Activated T-helper 17 cell treated with anti-CD3 and anti-CD28 coated beads, Interleukin-2, amount 50 U/mL, for 72 hours (primary cell): ENCODE data around the gene MAGI1. TPM values are rescaled to one million over a fixed set of nuclear protein-coding genes. Genes with fewer than 3 reads are reported as not detected.

Experiments
- ATAC-seq: fragments of 150-1000 bp; cut with Tn5 transposase; replicated peaks from 2 replicates; pipeline ENCODE4 v1.10.0; 2021; ENCODE audit warnings: mild to moderate bottlenecking, moderate library complexity
- H3K27ac Mint-ChIP-seq: one replicate; pipeline ENCODE4 v1.8.0; 2022; ENCODE audit warnings: mixed read lengths
- H3K27me3 Mint-ChIP-seq: one replicate; pipeline ENCODE4 v1.8.0; 2022; ENCODE audit warnings: mixed read lengths
- H3K36me3 Mint-ChIP-seq: one replicate; pipeline ENCODE4 v1.8.0; 2022; ENCODE audit warnings: low read depth, mild to moderate bottlenecking, mixed read lengths
- H3K4me1 Mint-ChIP-seq: one replicate; pipeline ENCODE4 v1.8.0; 2022; ENCODE audit warnings: mixed read lengths
- H3K4me3 Mint-ChIP-seq: one replicate; pipeline ENCODE4 v1.8.0; 2022; ENCODE audit warnings: mild to moderate bottlenecking, mixed read lengths
- H3K9me3 Mint-ChIP-seq: one replicate; pipeline ENCODE4 v1.8.0; 2022; ENCODE audit warnings: mixed read lengths
- total RNA-seq, 2 donors: library from RNA; stranded (reverse); gene quantifications; one replicate each; pipeline ENCODE4 v1.2.3, GENCODE V29; 2022

Gene MAGI1
- total RNA-seq, 2 donors from 2014 or later, result 0.06 TPM; not detected in 1

GRCh38 chr3:65485826-65486469, 552.8 kb downstream of the MAGI1 start:
- no peaks in the 10 kb centered on the region for H3K36me3 Mint-ChIP-seq
- H3K27ac Mint-ChIP-seq, result no peak overlapping the region
- no peak overlapping the region for H3K4me3 Mint-ChIP-seq
- H3K27me3 Mint-ChIP-seq, result no peaks in the 10 kb centered on the region
- H3K9me3 Mint-ChIP-seq, result peaks cover 12% of the 10 kb centered on the region
- H3K4me1 Mint-ChIP-seq, result no peaks in the 10 kb centered on the region
- ATAC-seq, result no peak

GRCh38 chr3:65484964-65485363, 553.8 kb downstream of the MAGI1 start:
- Mint-ChIP-seq H3K9me3 (peaks cover 12% of the 10 kb centered on the region), H3K27ac (no peak overlapping the region), H3K36me3 (no peaks in the 10 kb centered on the region), H3K4me3 (no peak overlapping the region), H3K4me1 (no peaks in the 10 kb centered on the region), H3K27me3 (no peaks in the 10 kb centered on the region)
- ATAC-seq, result no peak

- H3K27ac Mint-ChIP-seq, result no peak overlapping the region
- ATAC-seq, result no peak
- no peaks in the 10 kb centered on the region for H3K4me1 Mint-ChIP-seq
Observed at GRCh38 chr3:65483480-65483879, 555.2 kb downstream of the MAGI1 start.

GRCh38 chr3:65483011-65483410, 555.7 kb downstream of the MAGI1 start:
- Mint-ChIP-seq H3K27ac (no peak overlapping the region), H3K27me3 (no peaks in the 10 kb centered on the region), H3K4me3 (no peak overlapping the region), H3K36me3 (no peaks in the 10 kb centered on the region), H3K9me3 (peaks cover 12% of the 10 kb centered on the region), H3K4me1 (no peaks in the 10 kb centered on the region)
- no peak for ATAC-seq

More at GRCh38 chr3:65483480-65483879, 555.2 kb downstream of the MAGI1 start:
- Mint-ChIP-seq H3K9me3 (peaks cover 12% of the 10 kb centered on the region), H3K4me3 (no peak overlapping the region), H3K27me3 (no peaks in the 10 kb centered on the region), H3K36me3 (no peaks in the 10 kb centered on the region)

GRCh38 chr3:65481085-65481484, 557.6 kb downstream of the MAGI1 start:
- no peak for ATAC-seq
- no peaks in the 10 kb centered on the region for H3K36me3 Mint-ChIP-seq
- H3K9me3 Mint-ChIP-seq, result peaks cover 8% of the 10 kb centered on the region

GRCh38 chr3:65479990-65480389, 558.7 kb downstream of the MAGI1 start:
- Mint-ChIP-seq H3K27me3 (no peaks in the 10 kb centered on the region), H3K36me3 (no peaks in the 10 kb centered on the region), H3K4me1 (no peaks in the 10 kb centered on the region), H3K4me3 (no peak overlapping the region), H3K27ac (no peak overlapping the region), H3K9me3 (peaks cover 4% of the 10 kb centered on the region)
- no peak for ATAC-seq

More at GRCh38 chr3:65481085-65481484, 557.6 kb downstream of the MAGI1 start:
- H3K4me1 Mint-ChIP-seq, result no peaks in the 10 kb centered on the region
- no peak overlapping the region for H3K4me3 Mint-ChIP-seq
- no peaks in the 10 kb centered on the region for H3K27me3 Mint-ChIP-seq
- H3K27ac Mint-ChIP-seq, result no peak overlapping the region

GRCh38 chr3:65478551-65479500, 559.9 kb downstream of the MAGI1 start:
- Mint-ChIP-seq H3K27me3 (no peaks in the 10 kb centered on the region), H3K36me3 (no peaks in the 10 kb centered on the region), H3K4me1 (no peaks in the 10 kb centered on the region), H3K9me3 (no peaks in the 10 kb centered on the region), H3K4me3 (no peak overlapping the region), H3K27ac (no peak overlapping the region)
- no peak for ATAC-seq

GRCh38 chr3:65473736-65474135, 565.0 kb downstream of the MAGI1 start:
- Mint-ChIP-seq H3K9me3 (no peaks in the 10 kb centered on the region), H3K27ac (no peak overlapping the region), H3K36me3 (no peaks in the 10 kb centered on the region), H3K4me3 (no peak overlapping the region), H3K27me3 (no peaks in the 10 kb centered on the region), H3K4me1 (no peaks in the 10 kb centered on the region)
- no peak for ATAC-seq

GRCh38 chr3:65472501-65472900, 566.2 kb downstream of the MAGI1 start:
- Mint-ChIP-seq H3K9me3 (peaks cover 3% of the 10 kb centered on the region), H3K27me3 (no peaks in the 10 kb centered on the region), H3K4me1 (no peaks in the 10 kb centered on the region), H3K4me3 (no peak overlapping the region), H3K36me3 (no peaks in the 10 kb centered on the region), H3K27ac (no peak overlapping the region)
- ATAC-seq, result no peak

GRCh38 chr3:65466300-65466988, 572.3 kb downstream of the MAGI1 start:
- H3K36me3 Mint-ChIP-seq, result no peaks in the 10 kb centered on the region
- peaks cover 3% of the 10 kb centered on the region for H3K9me3 Mint-ChIP-seq
- H3K4me1 Mint-ChIP-seq, result no peaks in the 10 kb centered on the region
- no peak overlapping the region for H3K4me3 Mint-ChIP-seq
- ATAC-seq, result no peak
- H3K27ac Mint-ChIP-seq, result no peak overlapping the region
- no peaks in the 10 kb centered on the region for H3K27me3 Mint-ChIP-seq

- no peaks in the 10 kb centered on the region for H3K27me3 Mint-ChIP-seq
- no peak for ATAC-seq
- H3K27ac Mint-ChIP-seq, result no peak overlapping the region
- no peak overlapping the region for H3K4me3 Mint-ChIP-seq
- no peaks in the 10 kb centered on the region for H3K4me1 Mint-ChIP-seq
- H3K9me3 Mint-ChIP-seq, result peaks cover 7% of the 10 kb centered on the region
- H3K36me3 Mint-ChIP-seq, result no peaks in the 10 kb centered on the region
Observed at GRCh38 chr3:65449841-65450428, 588.8 kb downstream of the MAGI1 start.

GRCh38 chr3:65448120-65448519, 590.6 kb downstream of the MAGI1 start:
- H3K36me3 Mint-ChIP-seq, result no peaks in the 10 kb centered on the region
- no peaks in the 10 kb centered on the region for H3K4me1 Mint-ChIP-seq
- H3K27ac Mint-ChIP-seq, result no peak overlapping the region
- peaks cover 7% of the 10 kb centered on the region for H3K9me3 Mint-ChIP-seq
- no peaks in the 10 kb centered on the region for H3K27me3 Mint-ChIP-seq
- no peak overlapping the region for H3K4me3 Mint-ChIP-seq
- ATAC-seq, result no peak

- no peaks in the 10 kb centered on the region for H3K4me1 Mint-ChIP-seq
- H3K9me3 Mint-ChIP-seq, result peaks cover 7% of the 10 kb centered on the region
- no peak overlapping the region for H3K27ac Mint-ChIP-seq
- no peak for ATAC-seq
- H3K4me3 Mint-ChIP-seq, result no peak overlapping the region
- H3K36me3 Mint-ChIP-seq, result no peaks in the 10 kb centered on the region
- no peaks in the 10 kb centered on the region for H3K27me3 Mint-ChIP-seq
Observed at GRCh38 chr3:65445573-65446169, 593.0 kb downstream of the MAGI1 start.

GRCh38 chr3:65444447-65444815, 594.3 kb downstream of the MAGI1 start:
- Mint-ChIP-seq H3K27ac (no peak overlapping the region), H3K9me3 (peaks cover 3% of the 10 kb centered on the region), H3K36me3 (no peaks in the 10 kb centered on the region), H3K4me1 (no peaks in the 10 kb centered on the region), H3K4me3 (no peak overlapping the region), H3K27me3 (no peaks in the 10 kb centered on the region)
- no peak for ATAC-seq
